ENCODE results near the gene ADRA2A.

- TF ChIP-seq, protein P1, sequence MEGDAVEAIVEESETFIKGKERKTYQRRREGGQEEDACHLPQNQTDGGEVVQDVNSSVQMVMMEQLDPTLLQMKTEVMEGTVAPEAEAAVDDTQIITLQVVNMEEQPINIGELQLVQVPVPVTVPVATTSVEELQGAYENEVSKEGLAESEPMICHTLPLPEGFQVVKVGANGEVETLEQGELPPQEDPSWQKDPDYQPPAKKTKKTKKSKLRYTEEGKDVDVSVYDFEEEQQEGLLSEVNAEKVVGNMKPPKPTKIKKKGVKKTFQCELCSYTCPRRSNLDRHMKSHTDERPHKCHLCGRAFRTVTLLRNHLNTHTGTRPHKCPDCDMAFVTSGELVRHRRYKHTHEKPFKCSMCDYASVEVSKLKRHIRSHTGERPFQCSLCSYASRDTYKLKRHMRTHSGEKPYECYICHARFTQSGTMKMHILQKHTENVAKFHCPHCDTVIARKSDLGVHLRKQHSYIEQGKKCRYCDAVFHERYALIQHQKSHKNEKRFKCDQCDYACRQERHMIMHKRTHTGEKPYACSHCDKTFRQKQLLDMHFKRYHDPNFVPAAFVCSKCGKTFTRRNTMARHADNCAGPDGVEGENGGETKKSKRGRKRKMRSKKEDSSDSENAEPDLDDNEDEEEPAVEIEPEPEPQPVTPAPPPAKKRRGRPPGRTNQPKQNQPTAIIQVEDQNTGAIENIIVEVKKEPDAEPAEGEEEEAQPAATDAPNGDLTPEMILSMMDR (IDR thresholded peaks at IDR 0.05 in 2 of 3, conservative IDR thresholded peaks at IDR 0.05 in 1 of 3; ENCODE audit: control insufficient read depth in 2 of 3, extremely low read depth in 1 of 3, insufficient read depth in 1 of 3, low read depth in 3 of 3, low read length in 3 of 3), result no peak
- TF ChIP-seq TARDBP (IDR thresholded peaks at IDR 0.05; ENCODE audit: borderline replicate concordance), result no peak
- no peak for TF ChIP-seq POLR2A (IDR thresholded peaks at IDR 0.05; ENCODE audit: low read depth, low read length)
- no peak for TF ChIP-seq BRCA1 (IDR thresholded peaks at IDR 0.05; ENCODE audit: low read depth, low read length)
- no peak for TF ChIP-seq SUPT20H (IDR thresholded peaks at IDR 0.05; ENCODE audit: borderline replicate concordance, control insufficient read depth, low read depth, low read length)
These were observed 40.1 kb downstream of the ADRA2A start for GRCh38 chr10:111116762-111117445.

Data from GM12878 (cell line).